Temporal lobe (tissue), 2 donors: Measurements from ENCODE around the gene THRAP3. TPM values are rescaled to one million over a fixed set of nuclear protein-coding genes. Genes with fewer than 3 reads are reported as not detected.

Source experiments
- small RNA-seq: library from RNA; depleted of rRNA; stranded (forward); fragments of <200 nt; gene quantifications from one replicate; pipeline ENCODE3, GENCODE V24; 2014; ENCODE audit warnings: low replicate concordance
- total RNA-seq: library from RNA; depleted of rRNA; stranded (reverse); fragments of >200 nt; gene quantifications from one replicate; pipeline ENCODE4 v1.2.3, GENCODE V29; 2014

The THRAP3 gene
- total RNA-seq, 1 donor from 2014 or later: 69.8 TPM

Small RNAs within 50 kb of the gene (small RNA-seq; reads per million reads assigned to genes)
- gene RN7SL131P (not detected), gene UBE2V2P4 (not detected)

Other genes with a start within 250 kb of the THRAP3 start
- gene TEKT2, start 140.3 kb upstream of the THRAP3 start, total RNA-seq: 5.9 TPM
- 14.8 TPM for gene ADPRS, start 135.6 kb upstream of the THRAP3 start, total RNA-seq
- 0.98 TPM for gene COL8A2, start 99.2 kb upstream of the THRAP3 start, total RNA-seq
- 40.8 TPM for gene TRAPPC3, start 75.0 kb upstream of the THRAP3 start, total RNA-seq
- 52.9 TPM for gene MAP7D1, start 68.3 kb upstream of the THRAP3 start, total RNA-seq
- 1.7 TPM for gene SH3D21, start 81.9 kb downstream of the THRAP3 start, total RNA-seq
- 3.7 TPM for gene EVA1B, start 99.2 kb downstream of the THRAP3 start, total RNA-seq
- 8.4 TPM for gene STK40, start 161.5 kb downstream of the THRAP3 start, total RNA-seq
- 7.4 TPM for gene LSM10, start 173.5 kb downstream of the THRAP3 start, total RNA-seq
- gene OSCP1, start 226.0 kb downstream of the THRAP3 start, total RNA-seq: 12.8 TPM
- 10.8 TPM for gene MRPS15, start 239.9 kb downstream of the THRAP3 start, total RNA-seq